GM18508 (cell line): Measurements from ENCODE around the gene ANKS1A.
"Not testable (repeated sequence)": the region's sequence is repeated elsewhere in the genome, so short reads cannot be mapped to it uniquely, and the experiment has no call there.

ENCODE experiments used
- ATAC-seq: cut with Tn5 transposase; IDR thresholded peaks from one replicate; pipeline ENCODE4 v1.9.1; 2021; ENCODE audit warnings: moderate number of reproducible peaks; ENCODE audit not compliant: insufficient read depth, unreplicated experiment

The ANKS1A gene

GRCh38 chr6:34888874-34889555, at the start of gene ANKS1A:
Gene ANKS1A (plus strand): TSS chr6:34889255. CDS start chr6:34889403, 148 bp downstream.
- ATAC-seq, result no peak

DNA sequence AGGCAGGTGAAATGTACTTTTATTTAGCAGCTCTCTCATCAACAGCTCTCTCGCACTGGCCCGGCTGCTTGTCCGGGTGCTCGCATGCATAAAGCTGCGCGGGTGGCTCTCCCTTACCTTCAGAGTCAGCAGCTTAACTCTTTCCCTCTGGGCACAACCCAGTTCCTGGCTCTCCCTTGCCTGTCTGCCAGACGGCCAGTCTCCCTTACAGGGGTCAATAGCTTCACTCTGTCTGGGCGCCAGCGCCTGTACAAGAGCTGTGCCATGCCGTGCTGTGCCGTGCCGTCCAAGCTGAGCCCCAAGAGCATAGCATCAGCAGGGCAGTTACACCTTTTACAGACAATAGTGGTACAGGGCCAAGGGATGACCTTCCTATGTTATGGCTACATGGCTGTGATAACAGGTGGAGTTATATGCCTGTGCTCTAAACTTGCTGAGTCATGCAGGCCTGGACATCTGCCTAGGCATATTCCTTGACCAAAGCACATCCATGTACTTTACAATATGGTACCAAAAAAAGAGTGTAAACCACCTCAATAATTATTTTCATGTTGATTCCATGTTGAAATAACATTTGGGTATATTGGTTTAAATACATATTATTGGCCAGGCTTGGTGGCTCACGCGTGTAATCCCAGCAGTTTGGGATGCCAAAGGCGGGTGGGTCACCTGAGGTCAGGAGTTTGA, 49.2 kb upstream of the ANKS1A start:
- no peak for ATAC-seq

DNA sequence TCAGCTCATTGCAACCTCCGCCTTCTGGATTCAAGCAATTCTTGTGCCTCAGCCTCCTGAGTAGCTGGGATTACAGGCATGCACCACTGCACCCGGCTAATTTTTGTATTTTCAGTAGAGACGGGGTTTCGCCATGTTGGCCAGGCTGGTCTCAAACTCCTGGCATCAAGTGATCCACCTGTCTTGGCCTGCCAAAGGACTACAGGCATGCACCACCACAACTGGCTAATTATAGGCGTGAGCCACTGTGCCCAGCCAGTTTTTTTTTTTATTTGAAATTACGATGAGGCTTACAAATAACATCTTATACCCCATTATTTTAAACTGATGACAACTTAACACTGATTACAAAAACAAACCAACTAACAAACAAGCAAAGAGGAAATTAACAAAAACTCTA, 40.0 kb upstream of the ANKS1A start:
- ATAC-seq, result not testable (repeated sequence)

DNA sequence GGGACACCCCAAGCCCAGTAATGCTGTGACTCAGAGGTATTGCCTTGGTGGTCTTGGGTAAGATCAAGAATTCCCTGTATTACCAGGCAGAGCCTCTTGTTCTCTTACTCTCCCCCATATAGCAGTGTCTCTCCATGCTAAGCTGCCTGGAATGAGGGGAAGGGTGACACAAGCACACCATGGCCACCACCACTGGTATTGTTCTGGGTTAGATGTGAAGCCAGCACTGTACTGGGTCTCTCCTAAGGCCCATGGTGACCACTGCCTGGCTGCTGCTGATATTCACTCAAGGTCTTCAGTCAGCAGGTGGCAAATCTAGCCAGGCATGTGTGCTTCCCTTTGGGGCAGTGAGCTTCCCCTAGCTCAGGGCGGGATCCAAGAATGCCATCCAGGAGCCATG, 37.7 kb upstream of the ANKS1A start:
- ATAC-seq, result no peak

DNA sequence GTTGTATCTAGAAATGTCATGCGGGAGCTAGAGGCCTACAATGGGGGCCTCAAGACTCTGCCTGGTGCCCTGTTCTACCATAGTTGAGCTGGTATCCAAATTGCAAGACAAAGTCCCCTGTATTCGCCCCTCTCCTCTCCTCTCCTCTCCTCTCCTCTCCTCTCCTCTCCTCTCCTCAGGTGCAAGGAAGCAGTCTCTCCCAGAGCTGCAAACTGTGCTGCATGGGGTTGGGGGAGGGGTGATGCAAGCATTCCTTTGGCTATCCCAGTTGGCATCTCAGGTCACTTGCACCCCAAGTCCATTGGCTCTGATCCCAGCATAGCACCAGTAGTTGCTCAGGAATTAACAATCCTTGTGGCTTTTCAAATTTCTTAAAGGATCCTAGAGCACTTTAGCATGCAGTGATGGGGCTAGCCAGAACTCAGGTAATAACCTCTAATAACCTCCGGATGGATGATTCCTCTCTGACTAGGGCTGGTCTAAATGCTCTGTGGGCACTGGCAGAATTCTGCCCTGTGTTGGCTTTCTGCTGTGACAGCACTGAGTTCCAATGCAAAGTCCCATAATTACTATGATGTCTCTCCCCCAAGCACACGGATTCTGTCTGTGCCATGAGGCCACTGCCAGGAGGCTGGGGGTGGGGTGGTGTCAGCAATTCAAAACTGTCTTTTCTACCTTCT, 36.5 kb upstream of the ANKS1A start:
- ATAC-seq, result no peak

DNA sequence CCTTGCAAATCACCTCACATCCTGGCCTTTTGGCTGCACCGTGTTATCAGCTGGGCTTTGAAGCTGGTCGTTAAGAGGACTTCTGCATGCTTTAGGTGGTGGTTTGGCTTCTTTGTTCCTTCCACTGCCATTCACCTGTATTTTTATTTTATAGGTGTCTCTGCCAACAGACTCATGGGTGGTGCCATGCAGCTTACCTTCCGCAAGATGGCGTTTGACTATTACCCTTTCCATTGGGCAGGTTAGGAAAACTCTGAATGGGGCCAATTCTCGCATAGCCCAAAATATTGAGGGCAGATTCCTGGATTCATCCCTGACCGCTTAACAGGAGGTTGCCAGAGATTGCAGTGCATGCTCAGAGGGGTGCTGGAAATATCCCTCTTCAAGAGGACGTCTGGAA, 33.6 kb upstream of the ANKS1A start:
- ATAC-seq, result no peak

DNA sequence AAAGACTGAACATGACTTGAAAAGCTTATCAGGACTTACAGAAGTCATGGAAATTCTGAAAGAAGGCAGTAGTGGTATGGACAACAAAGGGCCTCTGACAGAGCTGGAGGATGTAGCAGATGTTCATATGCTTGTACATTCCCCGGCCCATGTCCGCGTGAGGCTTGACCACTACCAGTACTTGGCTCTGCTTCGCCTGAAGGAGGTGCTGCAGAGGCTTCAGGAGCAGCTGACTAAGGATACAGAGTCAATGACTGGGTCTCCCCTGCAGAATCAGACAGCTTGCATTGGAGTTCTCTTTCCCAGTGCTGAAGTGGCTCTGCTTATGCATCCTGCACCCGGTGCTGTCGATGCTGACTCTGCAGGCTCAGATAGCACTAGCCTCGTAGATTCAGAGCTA, 30.4 kb upstream of the ANKS1A start:
- no peak for ATAC-seq

DNA sequence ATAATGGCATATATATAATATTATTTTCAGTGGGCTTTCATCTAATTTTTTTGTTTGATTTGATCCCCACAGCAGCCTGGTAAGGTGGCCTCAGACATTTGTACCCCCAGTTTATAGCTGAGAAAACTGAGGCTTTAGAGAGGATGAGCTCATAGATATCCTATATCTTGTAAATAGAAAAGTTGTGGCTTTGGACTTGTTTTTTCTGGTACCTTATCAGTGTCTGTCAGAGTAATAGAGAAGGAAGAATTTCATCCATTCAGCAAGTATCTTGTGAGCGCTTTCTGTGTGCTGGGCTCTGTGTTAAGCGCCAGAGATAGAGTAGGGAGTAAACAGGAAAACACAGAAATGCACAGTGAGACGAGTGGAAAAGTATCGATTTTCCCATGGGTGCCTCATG, 29.1 kb upstream of the ANKS1A start:
- no peak for ATAC-seq

DNA sequence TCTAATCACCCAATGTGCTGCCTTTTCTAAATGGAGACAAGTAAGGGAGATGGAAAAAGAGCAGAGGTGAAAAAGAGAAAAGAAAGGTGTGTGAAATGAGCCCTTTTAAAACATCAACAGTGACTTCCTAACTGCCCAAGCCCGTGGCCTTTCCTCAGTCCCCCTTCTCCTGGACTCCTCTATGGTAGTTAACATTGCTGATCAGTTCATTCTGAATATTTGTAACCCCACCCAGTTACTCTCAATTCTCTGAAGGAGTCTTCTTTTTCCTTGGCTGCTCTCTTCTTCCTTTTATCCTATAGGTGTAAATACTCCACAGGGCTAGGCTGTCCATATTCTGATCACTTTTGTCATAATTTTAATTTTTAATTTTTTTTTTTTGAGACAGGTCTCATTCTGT, 28.3 kb upstream of the ANKS1A start:
- ATAC-seq, result no peak

DNA sequence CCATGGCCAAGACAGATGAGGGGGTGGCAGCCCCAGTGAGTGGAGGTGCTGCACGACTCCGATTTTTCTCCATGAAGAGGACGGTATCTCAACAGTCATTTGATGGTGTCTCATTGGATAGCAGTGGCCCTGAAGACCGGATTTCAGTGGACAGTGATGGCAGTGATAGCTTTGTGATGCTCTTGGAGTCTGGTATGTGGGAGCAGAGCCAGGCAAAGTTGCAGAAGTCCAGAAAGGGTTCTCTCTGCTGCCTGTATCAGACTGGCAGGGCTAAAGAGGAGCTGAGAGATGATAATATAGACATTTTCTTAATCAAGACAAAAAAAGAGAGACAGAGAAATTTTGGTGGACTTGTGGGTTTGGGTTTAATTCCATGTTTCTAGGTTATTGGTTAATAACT, 25.0 kb upstream of the ANKS1A start:
- ATAC-seq, result no peak

GRCh38 chr6:34865107-34865506, 23.9 kb upstream of the ANKS1A start:
- ATAC-seq, result no peak

DNA sequence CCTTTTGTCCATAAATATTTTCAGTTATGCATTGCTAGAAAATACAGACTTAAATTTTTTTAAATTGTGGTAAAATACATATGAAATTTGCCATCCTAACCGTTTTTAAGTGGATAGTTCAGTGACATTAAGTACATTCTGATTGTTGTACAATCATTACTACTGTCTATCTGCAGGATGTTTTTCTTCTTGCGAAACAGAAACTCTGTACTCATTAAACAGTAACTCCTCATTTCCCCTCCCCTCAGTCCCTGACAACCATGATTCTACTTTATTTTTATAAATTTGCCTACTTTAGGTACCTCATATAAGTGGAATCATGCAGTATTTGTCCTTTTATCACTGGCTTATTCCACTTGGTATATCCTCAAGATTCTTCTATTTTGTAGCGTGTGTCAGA, 22.5 kb upstream of the ANKS1A start:
- ATAC-seq, result no peak

DNA sequence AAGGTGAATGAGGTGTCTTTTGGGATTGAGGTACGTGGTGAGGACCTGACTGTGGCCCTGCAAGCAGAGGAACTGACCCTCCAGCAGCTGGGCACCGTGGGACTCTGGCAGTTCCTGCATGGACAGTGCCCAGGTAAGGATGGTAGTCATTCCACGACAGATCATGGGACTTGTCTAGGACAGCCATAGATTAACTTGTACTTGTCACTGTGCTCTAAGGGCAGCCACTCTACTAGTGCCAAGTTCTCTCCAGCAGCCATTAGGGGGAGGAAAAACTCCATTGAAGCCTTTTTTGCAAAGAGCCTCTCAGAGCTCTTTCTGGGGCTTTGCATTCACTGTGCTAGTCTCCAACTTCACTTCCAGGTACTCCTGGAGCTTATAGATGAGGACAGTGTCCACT, 21.6 kb upstream of the ANKS1A start:
- no peak for ATAC-seq

DNA sequence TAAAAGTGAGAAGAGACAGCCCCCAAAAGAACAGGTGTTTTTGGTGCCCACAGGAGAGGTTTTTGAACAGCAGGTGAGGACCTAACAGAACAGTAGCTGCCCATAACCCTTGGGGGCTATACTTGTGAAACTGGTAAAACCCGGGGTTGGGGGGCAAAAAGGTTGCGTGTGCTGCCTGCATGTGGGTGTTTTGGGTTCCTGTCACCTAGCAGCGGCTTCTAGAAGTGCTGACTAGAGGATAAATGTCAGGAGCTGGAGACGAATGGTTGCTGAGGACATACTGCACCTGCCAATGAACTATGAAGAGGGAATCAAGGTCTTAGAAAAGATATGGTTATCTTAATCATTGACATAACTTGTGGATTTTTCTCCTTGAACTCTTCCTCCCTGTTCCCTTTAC, 17.2 kb upstream of the ANKS1A start:
- no peak for ATAC-seq

GRCh38 chr6:34872332-34872731, 16.7 kb upstream of the ANKS1A start:
- no peak for ATAC-seq

- ATAC-seq, result no peak
Measured at GRCh38 chr6:34875292-34876213, 13.5 kb upstream of the ANKS1A start.

- ATAC-seq, result no peak
Measured at GRCh38 chr6:34876472-34876871, 12.6 kb upstream of the ANKS1A start.

- ATAC-seq, result no peak
Measured at GRCh38 chr6:34877259-34877658, 11.8 kb upstream of the ANKS1A start.

- no peak for ATAC-seq
Measured at GRCh38 chr6:34877869-34878485, 11.1 kb upstream of the ANKS1A start.

DNA sequence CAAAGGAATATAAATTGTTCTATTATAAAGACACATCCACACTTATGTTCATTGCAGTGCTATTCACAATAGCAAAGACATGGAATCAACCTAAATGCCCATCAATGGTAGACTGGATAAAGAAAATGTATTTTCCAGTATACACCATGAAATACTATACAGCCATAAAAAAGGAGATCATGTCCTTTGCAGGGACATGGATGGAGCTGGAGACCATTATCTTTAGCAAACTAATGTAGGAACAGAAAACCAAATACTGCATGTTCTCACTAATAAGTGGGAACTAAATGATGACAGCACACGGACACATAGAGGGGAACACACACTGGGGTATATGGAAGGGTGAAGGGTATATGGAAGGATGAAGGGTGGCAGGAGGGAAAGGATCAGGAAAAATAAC, 5.0 kb upstream of the ANKS1A start:
- not testable (repeated sequence) for ATAC-seq
